ENCODE results near the gene ZNF138. TPM values are rescaled to one million over a fixed set of nuclear protein-coding genes. Genes with fewer than 3 reads are reported as not detected.

The ZNF138 gene
- total RNA-seq, 1 donor from 2014 or later: 18.5 TPM

- H3K9me3 Mint-ChIP-seq: peaks cover 4% of the 10 kb centered on the region
Measured at GRCh38 chr7:64870656-64871055, 76.4 kb downstream of the ZNF138 start.

GRCh38 chr7:64871761-64872160 is 77.5 kb downstream of the ZNF138 start:
- TF ChIP-seq, protein P1, sequence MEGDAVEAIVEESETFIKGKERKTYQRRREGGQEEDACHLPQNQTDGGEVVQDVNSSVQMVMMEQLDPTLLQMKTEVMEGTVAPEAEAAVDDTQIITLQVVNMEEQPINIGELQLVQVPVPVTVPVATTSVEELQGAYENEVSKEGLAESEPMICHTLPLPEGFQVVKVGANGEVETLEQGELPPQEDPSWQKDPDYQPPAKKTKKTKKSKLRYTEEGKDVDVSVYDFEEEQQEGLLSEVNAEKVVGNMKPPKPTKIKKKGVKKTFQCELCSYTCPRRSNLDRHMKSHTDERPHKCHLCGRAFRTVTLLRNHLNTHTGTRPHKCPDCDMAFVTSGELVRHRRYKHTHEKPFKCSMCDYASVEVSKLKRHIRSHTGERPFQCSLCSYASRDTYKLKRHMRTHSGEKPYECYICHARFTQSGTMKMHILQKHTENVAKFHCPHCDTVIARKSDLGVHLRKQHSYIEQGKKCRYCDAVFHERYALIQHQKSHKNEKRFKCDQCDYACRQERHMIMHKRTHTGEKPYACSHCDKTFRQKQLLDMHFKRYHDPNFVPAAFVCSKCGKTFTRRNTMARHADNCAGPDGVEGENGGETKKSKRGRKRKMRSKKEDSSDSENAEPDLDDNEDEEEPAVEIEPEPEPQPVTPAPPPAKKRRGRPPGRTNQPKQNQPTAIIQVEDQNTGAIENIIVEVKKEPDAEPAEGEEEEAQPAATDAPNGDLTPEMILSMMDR (conservative IDR thresholded peaks at IDR 0.05): no peak
- Mint-ChIP-seq H3K27ac (ENCODE audit: unreplicated experiment) (no peak overlapping the region), H3K9me3 (peaks cover 4% of the 10 kb centered on the region), H3K27me3 (ENCODE audit: low read depth) (no peaks in the 10 kb centered on the region), H3K4me3 (no peak overlapping the region), H3K36me3 (ENCODE audit: low read depth) (no peaks in the 10 kb centered on the region), H3K4me1 (no peaks in the 10 kb centered on the region)
- no peak for DNase-seq (ENCODE audit: low read depth, low spot score)

More at GRCh38 chr7:64870656-64871055, 76.4 kb downstream of the ZNF138 start:
- Mint-ChIP-seq H3K36me3 (ENCODE audit: low read depth) (no peaks in the 10 kb centered on the region), H3K4me1 (no peaks in the 10 kb centered on the region), H3K27me3 (ENCODE audit: low read depth) (peaks cover 5% of the 10 kb centered on the region), H3K4me3 (no peak overlapping the region), H3K27ac (ENCODE audit: unreplicated experiment) (no peak overlapping the region)
- TF ChIP-seq, protein P1 (conservative IDR thresholded peaks at IDR 0.05): no peak
- DNase-seq (ENCODE audit: low read depth, low spot score): no peak

GRCh38 chr7:64872351-64873154 is 78.3 kb downstream of the ZNF138 start:
- peaks cover 2% of the 10 kb centered on the region for H3K9me3 Mint-ChIP-seq
- H3K4me3 Mint-ChIP-seq: no peak overlapping the region
- H3K36me3 Mint-ChIP-seq (ENCODE audit: low read depth): no peaks in the 10 kb centered on the region
- no peak for DNase-seq (ENCODE audit: low read depth, low spot score)
- H3K27ac Mint-ChIP-seq (ENCODE audit: unreplicated experiment): no peak overlapping the region
- no peaks in the 10 kb centered on the region for H3K27me3 Mint-ChIP-seq (ENCODE audit: low read depth)
- TF ChIP-seq, protein P1 (conservative IDR thresholded peaks at IDR 0.05): no peak
- no peaks in the 10 kb centered on the region for H3K4me1 Mint-ChIP-seq

DNA sequence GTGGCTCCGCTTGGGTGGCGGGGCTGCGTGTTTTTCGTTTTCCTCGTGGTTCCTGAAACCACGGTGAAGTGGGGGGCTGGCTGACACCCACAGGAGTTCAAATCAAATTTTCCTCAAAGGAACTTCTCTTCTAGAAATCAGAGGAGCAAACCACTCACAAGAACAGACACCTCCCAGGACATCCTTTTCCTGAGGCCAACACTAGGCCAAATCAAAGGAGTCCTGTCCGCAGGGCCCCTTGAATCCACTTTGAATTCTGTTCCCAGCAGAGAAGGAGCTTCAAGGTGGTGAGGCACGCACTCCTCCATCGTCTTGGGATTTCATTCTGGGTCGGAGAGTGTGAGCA is 78.9 kb downstream of the ZNF138 start:
- no peaks in the 10 kb centered on the region for H3K27me3 Mint-ChIP-seq (ENCODE audit: low read depth)
- H3K27ac Mint-ChIP-seq (ENCODE audit: unreplicated experiment): no peak overlapping the region
- no peak for DNase-seq (ENCODE audit: low read depth, low spot score)
- H3K9me3 Mint-ChIP-seq: no peaks in the 10 kb centered on the region
- no peak overlapping the region for H3K4me3 Mint-ChIP-seq
- H3K4me1 Mint-ChIP-seq: no peaks in the 10 kb centered on the region
- TF ChIP-seq, protein P1 (conservative IDR thresholded peaks at IDR 0.05): no peak
- H3K36me3 Mint-ChIP-seq (ENCODE audit: low read depth): no peaks in the 10 kb centered on the region

DNA sequence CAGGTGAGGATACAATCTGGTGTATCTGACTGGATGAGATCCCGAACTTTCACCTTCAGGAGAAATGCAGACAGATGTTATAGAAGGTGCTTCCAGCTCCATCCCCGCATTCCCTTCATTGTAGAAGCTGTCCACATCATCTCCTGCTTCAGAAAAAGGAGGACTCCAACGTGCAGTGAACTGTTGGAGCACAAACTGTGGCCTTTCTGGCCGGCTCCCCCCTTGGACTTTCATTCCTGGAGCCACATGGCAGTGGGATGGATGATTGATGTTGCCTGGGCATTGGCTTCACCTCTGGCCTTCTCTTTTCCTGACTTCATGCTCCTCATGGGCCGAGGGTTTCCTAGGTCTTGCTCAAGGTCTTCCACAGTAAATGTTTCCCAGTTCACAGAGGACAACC is 79.3 kb downstream of the ZNF138 start:
- TF ChIP-seq, protein P1 (conservative IDR thresholded peaks at IDR 0.05): no peak
- H3K36me3 Mint-ChIP-seq (ENCODE audit: low read depth): no peaks in the 10 kb centered on the region
- H3K4me3 Mint-ChIP-seq: no peak overlapping the region
- no peak for DNase-seq (ENCODE audit: low read depth, low spot score)
- H3K27me3 Mint-ChIP-seq (ENCODE audit: low read depth): no peaks in the 10 kb centered on the region
- H3K27ac Mint-ChIP-seq (ENCODE audit: unreplicated experiment): no peak overlapping the region
- H3K9me3 Mint-ChIP-seq: no peaks in the 10 kb centered on the region
- no peaks in the 10 kb centered on the region for H3K4me1 Mint-ChIP-seq
